ACC112 (cell line): ENCODE measurements around the gene RAB40A.

ENCODE experiments used
- H2AFZ ChIP-seq: fragments of 200-600 bp; sonication (generic); one replicate; pipeline ENCODE4 v1.6.0; 2017; ENCODE audit warnings: antibody characterized with exemption, low read length; ENCODE audit not compliant: unreplicated experiment
- H3K27ac ChIP-seq: fragments of 200-600 bp; sonication (generic); 2 replicates; pipeline ENCODE4 v1.5.1; 2014; ENCODE audit warnings: low read depth, mild to moderate bottlenecking, antibody characterized with exemption, low read length, moderate library complexity
- H3K27me3 ChIP-seq: fragments of 200-600 bp; sonication (generic); 2 replicates; pipeline ENCODE4 v1.6.1; 2014; ENCODE audit warnings: mild to moderate bottlenecking, antibody characterized with exemption, low read length, moderate library complexity, mixed read lengths; ENCODE audit not compliant: insufficient read depth
- H3K36me3 ChIP-seq: fragments of 200-600 bp; sonication (generic); 2 replicates; pipeline ENCODE4 v1.6.1; 2016; ENCODE audit warnings: mild to moderate bottlenecking, antibody characterized with exemption, low read length, moderate library complexity, mixed read lengths; ENCODE audit not compliant: insufficient read depth
- H3K4me1 ChIP-seq: fragments of 200-600 bp; sonication (generic); one replicate; pipeline ENCODE4 v1.6.1; 2016; ENCODE audit warnings: low read length, mixed read lengths; ENCODE audit not compliant: insufficient read depth, unreplicated experiment, control insufficient read depth
- H3K4me3 ChIP-seq: fragments of 200-600 bp; sonication (generic); 2 replicates; pipeline ENCODE4 v1.5.1; 2014; ENCODE audit warnings: mild to moderate bottlenecking, low read depth, low read length
- H3K79me2 ChIP-seq: fragments of 200-600 bp; sonication (generic); one replicate; pipeline ENCODE4 v1.6.0; 2016; ENCODE audit warnings: low read length; ENCODE audit not compliant: control insufficient read depth, unreplicated experiment, insufficient read depth

The RAB40A gene

GRCh38 chrX:103519389-103519788, at the start of gene RAB40A:
TSS of gene RAB40A (minus strand) at chrX:103519489. CDS start at chrX:103500756, 18,733 bp downstream.
- Histone ChIP-seq H2AFZ (no peak within 1 kb of the TSS), H3K27me3 (no peaks in the 10 kb centered on the region), H3K4me3 (no peak within 1 kb of the TSS), H3K36me3 (no peaks in the 10 kb centered on the region), H3K27ac (peak within 1 kb of the TSS; percentile 98), H3K79me2 (no peaks in the 10 kb centered on the region), H3K4me1 (peaks cover 45% of the 10 kb centered on the region)

GRCh38 chrX:103565752-103566151, 46.5 kb upstream of the RAB40A start:
- H3K79me2 ChIP-seq = no peaks in the 10 kb centered on the region
- H3K36me3 ChIP-seq = no peaks in the 10 kb centered on the region
- no peak overlapping the region for H3K27ac ChIP-seq
- no peak overlapping the region for H3K4me3 ChIP-seq
- no peaks in the 10 kb centered on the region for H3K27me3 ChIP-seq
- H3K4me1 ChIP-seq = peaks cover 11% of the 10 kb centered on the region
- H2AFZ ChIP-seq = no peak overlapping the region

DNA sequence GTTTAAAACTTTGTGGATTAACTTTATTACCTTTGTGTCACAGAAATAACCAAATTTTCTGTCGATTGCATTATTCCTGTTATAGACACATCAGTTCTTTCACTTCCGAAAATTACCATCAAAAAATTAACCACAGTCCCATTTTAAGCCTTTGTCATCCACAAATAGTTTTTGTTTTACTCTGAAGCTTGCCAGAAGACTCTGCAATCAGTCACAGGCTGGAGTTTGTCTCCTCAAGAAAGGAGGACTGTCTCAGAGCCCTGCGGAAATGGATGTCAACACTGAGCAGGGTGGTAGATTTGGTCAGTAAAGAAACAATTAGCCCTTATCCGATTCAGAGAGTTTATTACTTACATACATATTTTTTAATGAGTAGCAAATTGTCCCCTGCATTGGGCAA, 45.9 kb upstream of the RAB40A start:
- Histone ChIP-seq H2AFZ (no peak overlapping the region), H3K79me2 (no peaks in the 10 kb centered on the region), H3K4me3 (no peak overlapping the region), H3K27me3 (no peaks in the 10 kb centered on the region), H3K4me1 (peaks cover 11% of the 10 kb centered on the region), H3K27ac (no peak overlapping the region), H3K36me3 (no peaks in the 10 kb centered on the region)

DNA sequence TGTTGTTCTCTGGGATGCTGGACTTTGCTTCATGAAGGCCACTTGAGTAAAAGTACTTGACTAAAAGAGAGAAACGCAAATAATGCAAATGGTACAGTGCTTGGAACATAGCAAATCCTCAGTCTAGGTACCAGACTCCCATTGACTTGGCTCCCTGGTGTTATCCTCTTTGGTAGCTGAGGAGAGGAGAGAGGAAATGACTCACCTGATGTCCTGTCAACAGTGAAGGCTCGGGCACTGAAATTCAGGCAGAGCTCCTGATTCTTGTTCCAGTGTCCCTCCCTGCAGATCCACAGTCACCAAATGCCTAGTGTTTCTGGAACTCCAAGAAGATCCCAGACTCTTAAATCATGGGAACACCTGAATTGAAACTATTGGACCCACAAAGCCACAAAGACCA, 43.5 kb upstream of the RAB40A start:
- H3K27ac ChIP-seq = no peak overlapping the region
- H3K36me3 ChIP-seq = no peaks in the 10 kb centered on the region
- no peaks in the 10 kb centered on the region for H3K27me3 ChIP-seq
- H3K79me2 ChIP-seq = no peaks in the 10 kb centered on the region
- no peak overlapping the region for H3K4me3 ChIP-seq
- H3K4me1 ChIP-seq = peaks cover 11% of the 10 kb centered on the region
- no peak overlapping the region for H2AFZ ChIP-seq

DNA sequence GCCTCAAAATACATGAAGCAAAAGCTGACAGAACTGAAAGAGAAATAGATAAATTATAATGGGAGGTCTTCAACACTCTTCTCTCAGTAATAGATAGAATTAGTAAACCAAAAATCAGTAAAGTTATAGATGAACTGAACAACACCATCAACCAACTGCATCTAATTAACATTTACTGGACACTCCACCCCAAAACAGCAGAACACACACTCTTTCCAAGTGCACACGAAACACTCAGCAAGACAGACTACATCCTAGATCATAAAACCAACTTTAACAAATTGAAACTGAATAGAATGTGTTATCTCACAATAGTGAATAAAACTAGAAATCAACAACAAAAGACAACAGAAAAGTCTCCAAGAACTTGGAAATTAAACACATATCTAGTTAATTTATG, 41.0 kb upstream of the RAB40A start:
- Histone ChIP-seq H2AFZ (no peak overlapping the region), H3K4me3 (no peak overlapping the region), H3K79me2 (no peaks in the 10 kb centered on the region), H3K27ac (no peak overlapping the region), H3K27me3 (no peaks in the 10 kb centered on the region), H3K4me1 (peaks cover 9% of the 10 kb centered on the region), H3K36me3 (no peaks in the 10 kb centered on the region)

GRCh38 chrX:103556963-103557612, 37.8 kb upstream of the RAB40A start:
- no peak overlapping the region for H2AFZ ChIP-seq
- no peak overlapping the region for H3K27ac ChIP-seq
- H3K36me3 ChIP-seq = no peaks in the 10 kb centered on the region
- H3K79me2 ChIP-seq = no peaks in the 10 kb centered on the region
- no peaks in the 10 kb centered on the region for H3K27me3 ChIP-seq
- H3K4me3 ChIP-seq = no peak overlapping the region
- H3K4me1 ChIP-seq = peaks cover 7% of the 10 kb centered on the region

- Histone ChIP-seq H3K4me3 (peak overlapping the region; percentile 40; the same call in 1 of the 2 replicates), H3K36me3 (no peaks in the 10 kb centered on the region), H2AFZ (no peak overlapping the region)
Observed at GRCh38 chrX:103554687-103555424, 35.6 kb upstream of the RAB40A start.

DNA sequence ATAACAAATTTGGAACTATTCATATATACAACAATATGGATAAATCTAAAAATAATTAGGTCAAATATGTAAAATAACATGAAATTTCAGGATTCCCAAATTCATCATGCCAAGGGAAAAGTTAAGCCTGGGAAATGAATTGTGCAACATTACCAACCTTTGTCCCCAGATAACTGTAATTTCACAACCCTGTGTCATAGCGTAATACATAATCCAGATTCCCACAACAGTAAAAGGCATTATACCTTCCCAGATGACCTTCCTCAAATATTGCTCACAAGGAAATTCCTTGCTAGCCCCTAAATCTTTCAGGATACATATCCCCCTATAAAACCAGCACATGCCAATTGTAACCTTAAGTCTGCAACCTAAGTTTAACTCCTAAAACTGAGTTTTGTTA, 32.9 kb upstream of the RAB40A start:
- Histone ChIP-seq H3K79me2 (no peaks in the 10 kb centered on the region), H3K36me3 (no peaks in the 10 kb centered on the region), H3K4me1 (peaks cover 15% of the 10 kb centered on the region), H3K27ac (no peak overlapping the region), H3K4me3 (no peak overlapping the region), H3K27me3 (no peaks in the 10 kb centered on the region), H2AFZ (no peak overlapping the region)

More at GRCh38 chrX:103554687-103555424, 35.6 kb upstream of the RAB40A start:
- Histone ChIP-seq H3K4me1 (peaks cover 15% of the 10 kb centered on the region), H3K27me3 (no peaks in the 10 kb centered on the region), H3K27ac (no peak overlapping the region), H3K79me2 (no peaks in the 10 kb centered on the region)

DNA sequence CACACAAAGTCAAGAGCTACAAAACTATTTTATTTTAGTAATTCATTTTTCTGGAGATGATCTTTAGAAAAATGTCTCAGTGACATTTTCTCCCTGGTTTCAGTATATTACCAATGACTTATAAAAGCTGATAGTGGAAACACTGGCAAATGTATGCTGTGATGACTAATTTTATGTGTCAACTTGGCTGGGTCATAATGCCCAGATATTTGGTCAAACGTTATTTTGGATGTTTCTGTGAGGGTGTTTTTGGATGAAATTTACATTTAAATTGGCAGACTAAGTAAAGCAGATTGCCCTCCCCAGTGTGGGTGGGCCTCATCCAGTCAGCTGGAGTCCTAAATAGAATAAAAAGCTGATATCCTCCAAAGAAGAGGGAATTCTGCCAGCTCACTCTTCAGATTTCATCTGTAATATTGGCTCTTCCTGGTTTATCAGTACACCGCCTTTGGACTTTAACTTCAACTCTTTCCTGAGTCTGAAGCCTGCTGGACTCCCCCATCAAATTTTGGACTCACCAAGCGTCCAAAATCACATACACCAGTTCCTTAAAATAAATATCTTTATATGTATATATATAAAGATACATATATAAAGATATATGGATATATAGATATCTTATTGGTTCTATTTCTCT, 31.2 kb upstream of the RAB40A start:
- no peak overlapping the region for H2AFZ ChIP-seq
- H3K27me3 ChIP-seq = no peaks in the 10 kb centered on the region
- peaks cover 15% of the 10 kb centered on the region for H3K4me1 ChIP-seq
- H3K79me2 ChIP-seq = no peaks in the 10 kb centered on the region
- no peak overlapping the region for H3K4me3 ChIP-seq
- peak overlapping the region; percentile 82 for H3K27ac ChIP-seq
- H3K36me3 ChIP-seq = no peaks in the 10 kb centered on the region

DNA sequence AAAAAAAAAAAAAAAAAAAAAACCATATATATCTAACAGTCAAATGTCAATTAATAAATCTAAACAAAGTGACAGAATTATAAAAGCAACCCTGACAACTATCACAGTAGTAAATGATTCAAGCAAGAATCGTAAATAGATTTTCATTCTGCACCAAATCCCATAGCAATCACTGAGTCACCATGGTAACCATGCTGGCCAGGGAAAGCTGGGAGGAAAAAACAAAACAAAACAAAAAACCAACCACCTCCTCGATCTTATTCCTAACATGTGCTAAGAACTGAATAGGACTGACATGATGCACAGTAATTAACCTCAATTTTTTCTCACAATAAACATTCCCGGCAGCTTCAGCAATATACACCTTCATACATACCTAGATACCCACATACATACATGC, 30.6 kb upstream of the RAB40A start:
- H3K4me3 ChIP-seq = no peak overlapping the region
- H3K79me2 ChIP-seq = no peaks in the 10 kb centered on the region
- H3K36me3 ChIP-seq = no peaks in the 10 kb centered on the region
- no peaks in the 10 kb centered on the region for H3K27me3 ChIP-seq
- peaks cover 15% of the 10 kb centered on the region for H3K4me1 ChIP-seq
- H3K27ac ChIP-seq = peak overlapping the region; percentile 82
- H2AFZ ChIP-seq = no peak overlapping the region
